ENCODE measurements around the gene AKT1. TPM values are rescaled to one million over a fixed set of nuclear protein-coding genes. Genes with fewer than 3 reads are reported as not detected.

Gene AKT1
- total and polyA plus RNA-seq, 3 experiments from 2014 or later, result 34.1 to 150 (median 147) TPM

DNA sequence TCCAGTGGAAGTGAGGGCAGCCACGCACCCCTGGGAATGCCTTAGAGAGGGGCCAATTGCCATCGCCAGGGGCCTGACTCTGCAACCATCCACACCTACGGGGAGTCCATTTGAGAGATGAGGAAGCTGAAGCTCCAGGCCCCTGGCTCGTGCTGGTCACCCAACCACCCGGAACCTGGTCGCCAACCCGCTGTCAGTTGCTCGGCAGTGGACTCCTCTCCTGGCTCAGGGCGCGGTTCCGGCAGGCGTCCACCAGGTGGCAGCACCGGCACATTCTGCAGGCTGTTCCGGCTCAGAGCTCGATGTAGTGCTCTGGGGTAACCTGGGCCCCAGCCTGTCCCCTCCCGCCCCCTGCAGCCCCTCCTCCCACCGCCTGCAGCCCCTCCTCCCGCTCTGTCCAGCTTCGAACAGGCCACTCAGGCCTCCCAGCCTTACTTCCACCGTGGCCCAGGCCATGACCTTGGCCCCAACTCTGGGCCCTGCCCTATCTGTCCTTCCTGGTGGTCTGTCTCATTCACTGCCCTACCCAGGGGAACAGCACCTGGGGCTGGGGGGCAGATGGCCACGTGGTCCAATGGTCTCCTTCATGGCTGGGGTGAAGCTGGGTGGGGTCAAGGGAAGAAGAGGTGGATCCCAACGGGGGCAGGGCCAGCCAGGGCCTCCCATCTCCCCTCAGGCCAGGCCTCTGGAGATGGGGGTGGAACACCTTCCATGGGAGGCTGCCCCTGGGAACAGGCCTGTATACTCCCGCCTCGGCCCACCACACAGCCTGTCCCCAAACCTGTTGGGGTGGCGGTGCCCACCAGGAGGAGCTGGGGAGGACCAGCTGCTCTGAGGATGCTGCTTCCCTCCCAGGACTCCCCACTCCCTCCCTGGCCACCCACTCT lies 26.9 kb downstream of the AKT1 start:
- Mint-ChIP-seq H3K4me1 (peaks cover 0 to 15% (median 3%) of the 10 kb centered on the region in 3 donors), H3K36me3 (peaks cover 6 to 34% (median 7%) of the 10 kb centered on the region in 3 donors), H3K9me3 (peaks cover 0 to 2% (median 0%) of the 10 kb centered on the region in 5 donors), H3K27me3 (no peaks in the 10 kb centered on the region), H3K4me3 (no peak overlapping the region), H3K27ac (peak overlapping the region in 3 of 8 donors; percentile 11 to 75 (median 51))
- CTCF ChIA-PET, result interaction anchor here (0.6 to 8.7 kb wide), 27 partner anchors 8 to 121 kb away, joined by 3 to 118 read pairs (median 5); partner anchors contain the start of genes AKT1, SIVA1 and ZBTB42
- H3K27ac ChIP-seq (ENCODE audit: low read depth, low read length), result no peak overlapping the region
- DNase-seq, result peak; percentile 80 to 91 (median 86)
- no peaks in the 10 kb centered on the region for H3K27me3 ChIP-seq (ENCODE audit: insufficient read depth, low read length, poor library complexity, severe bottlenecking)
- H3K36me3 ChIP-seq (ENCODE audit: insufficient read depth, low read length), result no peaks in the 10 kb centered on the region
- no peak overlapping the region for H3K4me3 ChIP-seq (ENCODE audit: low read length)
- no peaks in the 10 kb centered on the region for H3K4me1 ChIP-seq (ENCODE audit: insufficient read depth, low read length)
- no peaks in the 10 kb centered on the region for H3K9me3 ChIP-seq (ENCODE audit: low read length)
- POLR2A ChIA-PET, result interaction anchor here (0.7 to 1.5 kb wide), 5 partner anchors 16 to 276 kb away, joined by 3 to 7 read pairs (median 5); partner anchors contain the start of genes SIVA1 and ZBTB42

DNA sequence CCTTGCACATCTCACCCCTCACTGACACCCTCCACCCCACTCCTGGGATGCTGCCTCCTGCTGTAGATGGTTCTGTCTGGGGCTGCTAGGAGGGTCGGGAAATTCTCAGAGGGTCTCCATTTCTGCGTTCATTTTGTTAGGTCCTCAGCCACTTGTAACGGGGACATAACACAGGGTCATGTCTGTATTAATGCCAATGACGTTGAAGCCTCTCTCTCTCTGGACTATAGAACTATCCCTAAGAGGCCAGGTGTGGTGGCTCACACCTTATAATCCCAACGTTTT lies 28.0 kb downstream of the AKT1 start:
- Histone ChIP-seq H3K27ac (ENCODE audit: low read depth, low read length) (no peak overlapping the region), H3K27me3 (ENCODE audit: insufficient read depth, low read length, poor library complexity, severe bottlenecking) (no peaks in the 10 kb centered on the region), H3K4me1 (ENCODE audit: insufficient read depth, low read length) (no peaks in the 10 kb centered on the region), H3K36me3 (ENCODE audit: insufficient read depth, low read length) (no peaks in the 10 kb centered on the region), H3K4me3 (ENCODE audit: low read length) (no peak overlapping the region), H3K9me3 (ENCODE audit: low read length) (no peaks in the 10 kb centered on the region)
- ChIA-PET CTCF (interaction anchor here (1.2 to 8.7 kb wide), 10 partner anchors 8 to 63 kb away, joined by 3 to 118 read pairs (median 6); partner anchors contain the start of genes AKT1 and SIVA1), POLR2A (no interaction called here)
- Mint-ChIP-seq H3K27me3 (no peaks in the 10 kb centered on the region), H3K27ac (peak overlapping the region in 1 of 8 donors; percentile 78), H3K4me1 (peaks cover 0 to 15% (median 3%) of the 10 kb centered on the region in 3 donors), H3K36me3 (peaks cover 6 to 29% (median 7%) of the 10 kb centered on the region in 3 donors), H3K9me3 (peaks cover 0 to 2% (median 0%) of the 10 kb centered on the region in 5 donors), H3K4me3 (no peak overlapping the region)
- DNase-seq, result no peak

DNA sequence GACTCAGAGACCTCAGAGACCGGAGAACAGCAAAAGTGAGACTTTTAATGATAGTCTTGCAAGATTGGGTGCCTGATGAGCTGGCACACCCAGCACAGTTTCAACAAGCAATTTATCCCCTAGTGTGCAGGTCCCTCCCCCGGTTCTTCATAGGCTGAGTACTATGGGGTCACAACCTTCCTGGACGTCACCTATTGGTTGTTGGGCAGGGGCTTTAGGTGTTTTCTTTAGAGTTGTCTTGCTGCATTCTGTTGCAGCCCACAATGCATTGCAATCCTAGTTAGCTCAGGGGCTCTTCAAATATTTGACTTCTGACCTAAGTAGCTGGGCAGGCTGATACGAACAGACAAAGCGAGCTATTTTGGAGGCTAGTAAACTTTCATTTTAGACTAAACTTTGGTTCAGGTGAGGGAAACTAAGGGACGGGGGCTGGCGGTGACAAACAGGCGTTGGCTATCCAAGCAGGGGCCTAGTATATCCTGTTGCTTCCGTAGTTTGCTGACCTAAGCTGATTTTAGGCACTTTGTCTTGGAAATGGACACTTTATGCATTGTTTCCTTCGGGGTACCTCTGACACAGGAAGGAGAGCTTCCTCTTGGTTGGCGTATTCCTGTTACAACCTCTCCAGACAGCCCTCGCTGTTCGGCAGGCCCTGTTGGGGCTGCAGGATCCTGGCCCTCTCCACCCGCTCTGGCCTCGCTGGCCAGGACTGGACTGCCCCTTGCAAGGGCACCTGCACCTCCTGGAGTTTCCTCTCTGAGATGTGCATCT lies 28.5 kb downstream of the AKT1 start:
- peaks cover 8 to 28% (median 9%) of the 10 kb centered on the region in 3 donors for H3K36me3 Mint-ChIP-seq
- H3K36me3 ChIP-seq (ENCODE audit: insufficient read depth, low read length), result no peaks in the 10 kb centered on the region
- ChIA-PET CTCF (interaction anchor here (1.2 to 8.7 kb wide), 6 partner anchors 12 to 60 kb away, joined by 3 to 118 read pairs (median 4); partner anchors contain the start of gene SIVA1), POLR2A (no interaction called here)
- no peak for DNase-seq
- no peak overlapping the region for H3K27ac Mint-ChIP-seq
- H3K4me1 ChIP-seq (ENCODE audit: insufficient read depth, low read length), result no peaks in the 10 kb centered on the region
- H3K4me3 ChIP-seq (ENCODE audit: low read length), result no peak overlapping the region
- H3K4me1 Mint-ChIP-seq, result peaks cover 0 to 15% (median 3%) of the 10 kb centered on the region in 3 donors
- no peaks in the 10 kb centered on the region for H3K27me3 ChIP-seq (ENCODE audit: insufficient read depth, low read length, poor library complexity, severe bottlenecking)
- H3K4me3 Mint-ChIP-seq, result no peak overlapping the region
- no peak overlapping the region for H3K27ac ChIP-seq (ENCODE audit: low read depth, low read length)
- peaks cover 0 to 2% (median 0%) of the 10 kb centered on the region in 5 donors for H3K9me3 Mint-ChIP-seq
- no peaks in the 10 kb centered on the region for H3K9me3 ChIP-seq (ENCODE audit: low read length)
- no peaks in the 10 kb centered on the region for H3K27me3 Mint-ChIP-seq

DNA sequence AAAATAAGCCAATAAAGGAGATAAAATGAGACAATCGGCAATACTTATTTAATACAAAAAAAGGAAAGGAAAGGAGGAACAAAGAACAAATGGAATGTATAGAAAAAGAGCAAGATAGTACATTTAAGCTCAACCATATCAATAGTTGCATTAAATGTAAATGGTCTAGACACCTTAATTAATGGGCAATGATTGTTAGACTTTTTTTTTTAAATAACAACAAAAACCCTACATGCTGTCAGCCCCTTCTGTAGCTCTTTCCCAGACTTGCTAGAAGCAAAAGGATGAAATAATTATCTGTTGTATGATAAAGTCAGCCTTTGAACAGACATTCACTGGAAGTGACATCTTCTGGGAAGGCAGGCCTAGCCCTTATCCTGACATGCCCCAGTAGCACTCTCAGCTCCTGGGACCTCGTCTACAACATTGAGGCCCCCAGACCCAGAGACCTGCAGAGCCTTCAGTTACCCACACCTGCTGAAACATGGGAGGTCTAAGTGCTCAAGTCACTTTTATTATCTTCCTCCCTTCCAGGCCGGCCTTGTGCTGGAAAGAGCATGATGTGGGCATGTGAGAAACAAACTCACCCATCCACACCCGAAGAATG lies 29.2 kb downstream of the AKT1 start:
- H3K27ac Mint-ChIP-seq, result no peak overlapping the region
- H3K27ac ChIP-seq (ENCODE audit: low read depth, low read length), result no peak overlapping the region

DNA sequence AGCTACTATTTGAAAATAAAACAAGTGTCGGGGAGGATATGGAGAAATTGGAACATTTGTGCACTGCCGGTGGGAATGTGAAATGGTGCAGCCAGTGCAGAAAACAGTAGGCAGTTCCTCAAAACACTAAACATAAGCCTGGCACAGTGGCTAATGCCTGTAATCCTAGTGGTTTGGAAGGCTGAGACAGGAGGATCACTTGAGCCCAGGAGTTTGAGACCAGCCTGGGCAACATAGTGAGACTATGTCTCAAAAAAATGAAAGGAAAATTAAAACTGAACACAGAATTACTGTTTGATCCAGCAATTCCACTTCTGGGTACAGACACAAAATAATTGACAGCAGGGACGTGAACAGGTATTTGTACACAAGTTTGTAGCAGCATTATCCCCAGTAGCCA lies 30.0 kb downstream of the AKT1 start:
- Mint-ChIP-seq H3K36me3 (peaks cover 5 to 26% (median 8%) of the 10 kb centered on the region in 3 donors), H3K9me3 (peaks cover 0 to 2% (median 0%) of the 10 kb centered on the region in 5 donors), H3K27ac (peak overlapping the region in 1 of 8 donors; percentile 2), H3K4me3 (no peak overlapping the region), H3K27me3 (no peaks in the 10 kb centered on the region), H3K4me1 (peaks cover 3 to 15% (median 5%) of the 10 kb centered on the region in 3 donors)
- DNase-seq, result no peak
- no peak overlapping the region for H3K27ac ChIP-seq (ENCODE audit: low read depth, low read length)
- no peaks in the 10 kb centered on the region for H3K9me3 ChIP-seq (ENCODE audit: low read length)
- POLR2A ChIA-PET, result no interaction called here
- H3K27me3 ChIP-seq (ENCODE audit: insufficient read depth, low read length, poor library complexity, severe bottlenecking), result no peaks in the 10 kb centered on the region
- H3K4me3 ChIP-seq (ENCODE audit: low read length), result no peak overlapping the region
- CTCF ChIA-PET, result interaction anchor here (1.3 to 8.7 kb wide), 2 partner anchors 13 to 61 kb away, joined by 6 to 118 read pairs; partner anchors contain the start of gene SIVA1
- H3K4me1 ChIP-seq (ENCODE audit: insufficient read depth, low read length), result no peaks in the 10 kb centered on the region
- peaks cover 5% of the 10 kb centered on the region for H3K36me3 ChIP-seq (ENCODE audit: insufficient read depth, low read length)

More for the DNA sequence above, 29.2 kb downstream of the AKT1 start:
- peaks cover 8 to 25% (median 11%) of the 10 kb centered on the region in 3 donors for H3K36me3 Mint-ChIP-seq
- H3K4me1 Mint-ChIP-seq, result peaks cover 0 to 15% (median 3%) of the 10 kb centered on the region in 3 donors
- Histone ChIP-seq H3K36me3 (ENCODE audit: insufficient read depth, low read length) (peaks cover 2% of the 10 kb centered on the region), H3K4me3 (ENCODE audit: low read length) (no peak overlapping the region), H3K4me1 (ENCODE audit: insufficient read depth, low read length) (no peaks in the 10 kb centered on the region), H3K27me3 (ENCODE audit: insufficient read depth, low read length, poor library complexity, severe bottlenecking) (no peaks in the 10 kb centered on the region), H3K9me3 (ENCODE audit: low read length) (no peaks in the 10 kb centered on the region)
- H3K4me3 Mint-ChIP-seq, result no peak overlapping the region
- no peaks in the 10 kb centered on the region for H3K27me3 Mint-ChIP-seq
- no peak for DNase-seq
- ChIA-PET POLR2A (no interaction called here), CTCF (interaction anchor here (1.2 to 8.7 kb wide), 5 partner anchors 12 to 61 kb away, joined by 3 to 118 read pairs (median 4); partner anchors contain the start of gene SIVA1)
- H3K9me3 Mint-ChIP-seq, result peaks cover 0 to 2% (median 0%) of the 10 kb centered on the region in 5 donors

DNA sequence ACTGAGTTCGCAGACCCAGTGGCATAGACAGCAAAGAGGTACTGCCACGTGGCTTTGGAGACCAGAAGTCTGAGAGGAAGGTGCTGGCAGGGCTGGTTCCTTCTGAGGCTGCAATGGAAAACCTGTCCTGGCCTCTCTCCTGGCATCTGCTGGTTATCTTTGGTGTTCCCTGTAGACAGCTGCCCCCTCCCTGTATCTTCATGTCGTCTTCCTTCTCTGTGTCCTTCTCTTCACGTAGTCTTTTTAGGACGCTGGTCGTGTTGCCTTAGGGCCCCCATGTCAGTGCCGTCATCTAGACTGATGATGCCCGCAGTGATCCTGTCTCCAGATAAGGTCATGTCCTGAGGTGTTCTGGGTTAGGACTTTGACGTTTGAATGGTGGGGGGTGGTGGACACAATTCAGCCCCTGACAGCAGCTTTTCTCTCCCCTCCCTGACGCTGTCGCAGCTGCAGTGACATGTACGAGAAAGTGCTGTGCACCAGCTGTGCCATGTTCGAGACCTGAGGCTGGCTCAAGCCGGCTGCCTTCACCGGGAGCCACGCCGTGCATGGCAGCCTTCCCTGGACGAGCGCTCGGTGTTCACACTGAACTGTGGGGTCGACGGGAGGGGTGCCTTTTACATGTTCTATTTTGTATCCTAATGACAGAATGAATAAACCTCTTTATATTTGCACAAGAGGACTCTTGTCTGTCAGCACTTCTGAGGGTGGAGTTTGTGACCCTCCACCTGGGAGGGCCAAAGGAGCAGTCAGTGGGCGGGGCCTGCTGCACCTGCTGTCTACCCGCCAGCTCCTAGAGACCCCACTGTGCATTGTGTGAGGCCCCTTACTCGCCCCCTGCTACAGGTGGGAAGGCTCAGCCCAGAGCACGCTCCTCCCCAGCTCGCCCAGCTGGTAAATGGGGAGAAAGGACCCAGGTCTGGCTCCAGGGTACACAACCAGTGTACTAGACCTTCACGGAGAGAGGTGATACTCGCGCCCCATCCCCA lies 36.3 kb downstream of the AKT1 start:
- peaks cover 12% of the 10 kb centered on the region for H3K36me3 ChIP-seq (ENCODE audit: insufficient read depth, low read length)
- H3K27me3 ChIP-seq (ENCODE audit: insufficient read depth, low read length, poor library complexity, severe bottlenecking), result no peaks in the 10 kb centered on the region
- Mint-ChIP-seq H3K9me3 (no peaks in the 10 kb centered on the region), H3K27me3 (no peaks in the 10 kb centered on the region), H3K4me1 (peaks cover 20 to 36% (median 24%) of the 10 kb centered on the region in 3 donors), H3K36me3 (peaks cover 5 to 72% (median 15%) of the 10 kb centered on the region in 3 donors), H3K27ac (peak overlapping the region in 1 of 8 donors; percentile 85), H3K4me3 (peak overlapping the region in 1 of 7 donors; percentile 68)
- no peak for DNase-seq
- CTCF ChIA-PET, result interaction anchor here (1.7 to 1.9 kb wide), 2 partner anchors 9 to 67 kb away, joined by 5 to 8 read pairs; no protein-coding TSS in a partner anchor
- no peak overlapping the region for H3K4me3 ChIP-seq (ENCODE audit: low read length)
- H3K4me1 ChIP-seq (ENCODE audit: insufficient read depth, low read length), result peaks cover 9% of the 10 kb centered on the region
- H3K9me3 ChIP-seq (ENCODE audit: low read length), result no peaks in the 10 kb centered on the region
- H3K27ac ChIP-seq (ENCODE audit: low read depth, low read length), result no peak overlapping the region
- POLR2A ChIA-PET, result no interaction called here
